ENCODE data around the gene FHL2.

DNA sequence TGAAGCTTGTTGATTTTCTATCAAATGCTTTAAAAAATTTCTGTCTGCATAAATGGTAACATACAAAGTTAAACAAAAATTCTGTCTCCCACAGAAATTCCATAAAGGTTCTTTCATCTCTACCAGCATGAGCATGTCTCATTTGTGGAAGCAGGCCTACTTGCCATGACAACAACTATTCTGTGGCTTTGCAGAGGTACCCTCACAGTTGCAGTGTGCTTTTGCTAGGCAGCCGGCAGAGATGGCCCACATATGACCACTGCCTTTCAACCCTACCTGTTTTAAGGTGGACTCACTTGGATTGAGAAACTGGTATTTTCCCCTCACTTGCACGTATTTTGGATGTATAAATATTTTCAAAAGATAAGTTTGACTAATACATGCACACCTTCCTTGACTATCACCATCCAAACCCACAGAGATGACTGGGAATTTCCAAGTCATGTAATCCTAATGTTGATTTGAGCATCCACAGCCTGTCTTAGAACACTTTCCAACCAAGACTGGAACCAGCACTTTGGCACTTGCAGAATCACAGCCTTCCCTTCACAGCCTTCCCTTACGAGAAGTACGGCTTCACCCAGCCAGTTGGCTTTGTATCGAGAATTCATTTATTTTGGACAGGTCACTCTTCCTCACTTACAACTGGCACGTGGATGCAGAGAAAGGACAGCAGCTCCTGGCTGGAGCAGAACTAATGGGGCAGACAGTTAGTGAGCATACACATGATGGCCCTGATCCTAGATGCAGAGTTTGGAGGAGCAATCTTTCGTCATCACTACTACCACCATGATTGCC lies 9.3 kb upstream of the FHL2 start:
- TF ChIP-seq, protein P1, sequence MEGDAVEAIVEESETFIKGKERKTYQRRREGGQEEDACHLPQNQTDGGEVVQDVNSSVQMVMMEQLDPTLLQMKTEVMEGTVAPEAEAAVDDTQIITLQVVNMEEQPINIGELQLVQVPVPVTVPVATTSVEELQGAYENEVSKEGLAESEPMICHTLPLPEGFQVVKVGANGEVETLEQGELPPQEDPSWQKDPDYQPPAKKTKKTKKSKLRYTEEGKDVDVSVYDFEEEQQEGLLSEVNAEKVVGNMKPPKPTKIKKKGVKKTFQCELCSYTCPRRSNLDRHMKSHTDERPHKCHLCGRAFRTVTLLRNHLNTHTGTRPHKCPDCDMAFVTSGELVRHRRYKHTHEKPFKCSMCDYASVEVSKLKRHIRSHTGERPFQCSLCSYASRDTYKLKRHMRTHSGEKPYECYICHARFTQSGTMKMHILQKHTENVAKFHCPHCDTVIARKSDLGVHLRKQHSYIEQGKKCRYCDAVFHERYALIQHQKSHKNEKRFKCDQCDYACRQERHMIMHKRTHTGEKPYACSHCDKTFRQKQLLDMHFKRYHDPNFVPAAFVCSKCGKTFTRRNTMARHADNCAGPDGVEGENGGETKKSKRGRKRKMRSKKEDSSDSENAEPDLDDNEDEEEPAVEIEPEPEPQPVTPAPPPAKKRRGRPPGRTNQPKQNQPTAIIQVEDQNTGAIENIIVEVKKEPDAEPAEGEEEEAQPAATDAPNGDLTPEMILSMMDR (IDR thresholded peaks at IDR 0.05; ENCODE audit: extremely low read depth in 1 of 2, insufficient read depth in 1 of 2, low read depth in 1 of 2, low read length in 2 of 2) = no peak
- TF ChIP-seq POLR2A (IDR thresholded peaks at IDR 0.05; ENCODE audit: low read depth, low read length) = no peak
- TF ChIP-seq JUN (IDR thresholded peaks at IDR 0.05; ENCODE audit: borderline replicate concordance, insufficient read depth, insufficient read length, low read depth) = no peak

Measured in endothelial cell of umbilical vein (primary cell).